Measurements from ENCODE around the gene PTH2.
A peak's percentile ranks its signal among the peaks of the same experiment; 100 is the strongest.

Gene PTH2

DNA sequence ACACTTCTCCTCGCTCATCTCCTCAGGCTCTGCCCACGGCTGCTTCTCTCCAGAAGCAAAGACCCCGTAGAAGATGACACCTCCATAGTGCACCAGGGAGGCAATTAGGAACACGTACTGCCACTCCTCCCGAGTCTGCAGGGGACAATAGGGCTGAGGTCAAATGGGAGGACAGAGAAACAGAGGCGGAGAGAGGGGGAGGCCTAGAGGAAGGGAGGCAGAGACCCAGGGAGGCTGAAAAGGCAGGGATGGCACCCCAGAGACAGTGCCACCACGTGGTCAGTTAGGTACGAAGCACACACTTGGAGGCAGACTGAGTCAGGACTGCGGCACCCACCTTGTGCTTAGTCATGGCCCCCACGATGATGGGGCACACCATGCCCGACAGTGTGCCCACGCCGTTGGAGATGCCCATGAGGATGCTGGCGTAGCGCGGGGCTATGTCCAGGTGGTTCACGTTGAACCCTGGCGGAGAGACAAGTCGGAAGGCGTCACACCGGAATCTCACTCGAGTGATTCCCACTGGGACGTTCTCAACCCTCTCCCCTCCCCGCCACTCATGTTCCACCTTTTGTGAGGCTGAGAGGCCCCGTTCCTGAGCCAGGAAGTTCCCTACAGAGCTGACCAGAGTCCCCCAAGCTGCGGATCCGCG is 7.6 kb upstream of the PTH2 start:
- DNase-seq, result no peak

DNA sequence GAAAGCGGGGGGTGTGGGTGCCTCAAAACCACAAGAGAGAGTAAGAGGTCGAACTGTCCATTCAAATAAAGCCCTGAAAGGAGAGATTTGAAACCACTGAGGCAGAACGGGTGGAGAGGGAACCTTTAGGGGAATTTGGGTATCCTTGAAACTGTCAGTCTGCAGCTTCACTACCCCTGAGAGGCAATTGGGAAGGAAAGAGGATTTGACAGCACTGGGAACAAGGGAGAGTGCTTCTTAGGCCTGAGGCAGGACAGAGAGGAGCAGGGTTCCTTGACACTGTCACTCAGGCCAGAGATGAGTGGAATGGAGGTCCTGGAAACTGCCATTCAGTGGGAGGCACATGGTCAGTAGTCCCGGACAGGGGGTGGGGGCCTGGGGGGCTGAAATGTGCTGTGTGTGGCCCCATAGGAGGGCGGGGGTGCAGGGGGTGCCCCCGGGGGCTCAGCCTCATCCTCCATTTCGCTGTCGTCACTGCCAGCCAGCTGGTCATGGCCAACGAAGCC is 7.0 kb upstream of the PTH2 start:
- no peak for DNase-seq

DNA sequence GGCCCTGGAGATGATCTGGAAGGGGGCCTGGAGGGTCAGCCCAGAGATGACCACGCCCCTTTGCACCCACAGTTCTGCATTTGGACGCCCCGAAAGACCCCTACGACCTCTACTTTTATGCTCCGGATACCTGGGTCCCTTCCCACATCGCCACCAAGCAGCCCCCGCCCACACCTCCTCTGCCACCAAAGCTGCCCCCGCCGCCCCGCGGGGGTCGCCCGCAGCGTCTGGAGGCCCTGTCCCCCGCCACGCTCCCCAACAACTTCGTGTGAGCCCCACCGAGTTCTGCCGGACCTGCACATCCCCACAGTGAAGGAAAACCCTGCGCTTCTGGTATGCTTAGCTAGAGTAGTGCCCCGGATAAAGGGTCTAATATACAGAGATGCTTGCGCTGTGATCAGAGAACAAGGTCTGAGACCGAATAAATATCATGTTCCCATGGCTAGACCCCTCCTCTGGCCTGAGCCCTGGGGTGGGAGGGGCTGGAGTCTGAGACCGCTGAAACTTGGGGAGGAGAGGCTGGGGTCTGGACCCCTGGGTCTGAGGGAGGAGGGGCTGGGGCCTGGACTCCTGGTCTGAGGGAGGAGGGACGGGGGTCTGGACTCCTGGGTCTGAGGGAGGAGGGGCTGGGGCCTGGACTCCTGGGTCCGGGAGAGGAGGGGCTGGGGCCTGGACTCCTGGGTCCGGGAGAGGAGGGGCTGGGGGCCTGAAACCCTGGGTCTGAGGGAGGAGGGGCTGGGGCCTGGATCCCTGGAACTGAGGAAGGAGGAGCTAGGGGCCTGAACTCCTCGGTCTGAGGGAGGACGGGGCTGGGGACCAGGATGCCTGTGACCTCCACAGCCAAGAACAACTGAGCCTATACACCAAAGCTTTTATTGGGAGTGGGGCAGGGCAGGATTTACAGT is 5.6 kb upstream of the PTH2 start:
- no peak for DNase-seq

DNA sequence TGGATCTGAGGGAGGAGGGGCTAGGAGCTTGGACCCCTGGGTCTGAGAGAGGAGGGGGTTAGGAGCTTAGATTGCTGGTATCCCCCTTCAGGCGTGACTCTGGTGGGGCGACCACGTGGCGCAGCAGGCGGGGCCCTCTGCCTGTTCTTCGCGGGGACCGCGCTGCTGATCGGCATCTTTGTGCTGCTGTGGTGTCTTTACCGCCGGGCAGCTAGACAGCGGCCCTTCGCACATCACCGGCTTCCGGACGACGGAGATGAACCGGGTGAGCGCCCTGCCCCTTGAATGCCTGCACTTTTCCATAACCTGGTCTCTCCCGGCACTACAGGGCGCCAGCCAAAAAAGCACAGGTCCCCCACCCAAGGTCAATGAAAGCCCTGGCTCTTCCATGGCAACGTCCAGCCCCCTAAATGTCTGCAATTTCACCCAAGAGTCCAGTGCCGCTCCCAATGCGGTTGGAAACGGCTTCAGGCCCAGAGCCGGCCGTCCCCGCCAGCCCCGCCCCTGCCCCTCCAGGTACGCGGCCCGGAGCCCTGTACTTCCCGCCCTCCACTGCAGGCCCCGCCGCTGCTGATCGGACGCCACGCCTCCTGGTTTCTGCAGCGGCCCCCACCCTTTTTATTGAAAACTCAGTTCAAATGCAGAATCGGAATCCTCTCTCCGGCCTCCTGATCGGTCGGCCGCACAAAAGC is 4.8 kb upstream of the PTH2 start:
- no peak for DNase-seq

DNA sequence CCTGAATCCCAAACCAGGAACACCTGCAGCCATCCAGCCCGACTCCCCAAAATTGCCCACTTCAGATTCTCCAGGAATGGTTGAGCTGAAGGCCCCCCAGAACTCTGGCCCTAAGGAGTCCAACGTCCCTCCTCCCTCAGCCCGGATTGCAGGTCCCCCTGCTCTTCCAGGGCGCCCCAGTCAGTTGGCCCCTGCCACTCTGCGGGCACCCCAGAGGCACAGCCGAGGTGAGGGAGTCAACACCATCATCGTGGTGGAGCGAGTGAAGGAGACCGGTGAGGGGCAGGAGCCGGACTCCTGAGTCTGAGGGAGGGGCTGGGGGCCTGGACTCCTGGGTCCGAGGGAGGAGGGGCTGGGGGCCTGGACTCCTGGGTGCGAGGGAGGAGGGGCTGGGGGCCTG is 4.1 kb upstream of the PTH2 start:
- DNase-seq, result no peak

DNA sequence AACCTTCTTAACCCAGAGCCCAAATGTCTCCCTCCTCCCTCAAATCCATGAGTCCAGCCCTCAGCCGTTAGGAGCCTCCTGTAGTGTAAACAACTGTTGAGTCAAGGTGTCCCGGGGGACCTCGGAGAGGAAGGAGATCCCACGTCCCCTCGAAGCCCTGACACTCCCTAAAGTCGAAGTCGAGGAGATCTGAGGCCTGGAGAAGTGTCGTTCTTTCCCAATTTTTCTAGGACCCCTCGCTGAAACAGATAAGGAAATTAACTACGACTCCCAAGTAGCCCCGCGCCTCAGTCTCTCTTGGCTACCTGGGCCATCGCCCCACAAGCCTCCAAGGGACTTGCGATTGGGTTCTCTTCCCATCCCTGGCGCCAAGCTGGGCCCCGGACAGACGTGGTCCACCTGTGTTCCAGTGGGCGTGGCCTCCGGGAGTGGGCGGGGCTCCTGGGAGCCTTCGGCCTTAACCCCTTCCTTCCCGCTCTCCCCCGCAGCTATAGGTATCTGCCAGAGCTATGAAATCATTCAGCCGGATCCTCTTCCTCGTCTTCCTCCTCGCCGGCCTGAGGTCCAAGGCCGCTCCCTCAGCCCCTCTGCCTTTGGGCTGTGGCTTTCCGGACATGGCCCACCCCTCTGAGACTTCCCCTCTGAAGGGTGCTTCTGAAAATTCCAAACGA is 2.8 kb upstream of the PTH2 start:
- no peak for DNase-seq

DNA sequence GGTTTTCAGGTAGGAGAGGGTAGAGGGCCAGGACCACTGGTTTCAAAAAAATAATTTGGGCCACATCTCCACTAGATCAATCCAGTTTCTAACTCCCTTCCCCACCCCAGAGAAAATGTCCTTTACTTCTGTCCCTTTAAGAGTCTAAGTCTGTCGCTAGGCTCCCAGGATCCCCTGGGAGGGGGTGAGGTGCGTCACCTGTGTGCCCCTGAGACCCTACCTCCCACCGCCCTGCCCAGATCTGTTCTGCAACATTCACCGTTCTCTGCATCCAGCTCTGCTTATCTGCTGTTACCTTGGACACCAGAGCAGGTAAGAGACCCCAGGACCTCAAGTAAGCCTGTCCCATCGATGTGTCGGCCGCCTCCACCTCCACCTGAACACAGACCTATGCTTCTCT is 1.9 kb upstream of the PTH2 start, which contains the start of gene GFY:
GFY (plus strand) TSS at position 211 of the 400 bp plus-strand sequence. CDS start 1,043 bp downstream, outside the sequence.
- no peak for DNase-seq

DNA sequence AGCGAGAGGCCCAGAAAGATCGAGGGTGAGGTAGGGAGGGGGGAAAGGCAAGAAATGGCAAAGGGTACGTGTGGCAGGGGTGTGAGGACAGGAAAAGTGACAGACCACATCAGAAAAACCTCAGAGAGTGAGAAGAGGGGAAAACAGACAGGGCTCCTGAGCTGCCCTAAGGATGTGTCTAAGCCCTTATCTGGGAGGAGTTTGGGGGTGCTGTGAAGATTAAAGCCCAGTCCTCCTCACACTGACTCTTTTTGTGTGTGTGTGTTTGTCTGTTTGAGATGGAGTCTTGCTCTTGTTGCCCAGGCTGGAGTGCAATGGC is 703 bp upstream of the PTH2 start:
- no peak for DNase-seq

DNA sequence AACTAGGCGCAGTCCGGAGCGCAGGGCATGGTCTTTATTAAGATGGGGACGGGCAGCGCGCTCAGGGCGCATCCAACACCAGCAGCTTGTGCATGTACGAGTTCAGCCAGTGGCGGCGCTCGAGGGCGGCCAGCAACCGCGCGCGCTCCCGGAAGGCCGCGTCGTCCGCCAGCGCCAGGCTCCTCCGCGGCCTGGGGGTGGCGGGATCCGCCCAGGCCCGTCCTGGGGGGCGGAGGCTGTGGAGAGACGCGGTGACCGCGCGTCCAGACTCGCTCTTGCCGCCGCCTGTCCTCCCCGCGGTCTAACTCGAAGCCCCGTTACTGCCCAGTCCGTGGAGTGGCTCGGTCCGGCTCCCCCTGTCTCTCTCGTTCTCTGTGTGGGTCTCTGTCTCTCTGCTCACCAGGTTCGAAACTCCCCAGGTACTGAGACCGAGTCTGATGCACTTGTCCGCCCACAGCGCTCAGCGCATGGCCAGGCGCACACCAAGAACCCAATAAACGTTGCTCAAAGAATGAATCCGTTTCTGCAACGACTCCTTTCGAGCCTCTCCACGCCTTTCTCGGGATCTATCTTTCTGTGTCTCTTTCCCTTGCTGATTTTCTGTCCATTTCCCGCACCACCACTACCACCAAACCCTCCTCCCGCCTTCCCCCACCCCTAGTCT is 702 bp downstream of the PTH2 start:
- DNase-seq, result no peak

DNA sequence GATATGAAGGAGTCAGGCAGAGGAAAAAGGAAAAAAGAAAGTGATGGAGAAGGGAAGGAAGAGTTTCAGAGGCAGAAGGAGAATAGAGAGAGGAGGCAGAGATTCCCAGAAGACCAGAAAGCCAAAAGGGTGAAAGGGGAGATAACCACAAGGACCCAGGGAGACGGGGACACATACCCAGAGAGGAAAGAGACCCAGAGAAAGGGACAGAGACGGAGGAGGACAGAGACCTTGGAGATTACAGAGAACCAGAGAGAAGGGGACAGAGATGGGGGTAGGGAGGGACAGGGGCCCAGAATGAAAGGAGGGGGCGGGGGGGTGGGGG is 1.4 kb downstream of the PTH2 start:
- no peak for DNase-seq

DNA sequence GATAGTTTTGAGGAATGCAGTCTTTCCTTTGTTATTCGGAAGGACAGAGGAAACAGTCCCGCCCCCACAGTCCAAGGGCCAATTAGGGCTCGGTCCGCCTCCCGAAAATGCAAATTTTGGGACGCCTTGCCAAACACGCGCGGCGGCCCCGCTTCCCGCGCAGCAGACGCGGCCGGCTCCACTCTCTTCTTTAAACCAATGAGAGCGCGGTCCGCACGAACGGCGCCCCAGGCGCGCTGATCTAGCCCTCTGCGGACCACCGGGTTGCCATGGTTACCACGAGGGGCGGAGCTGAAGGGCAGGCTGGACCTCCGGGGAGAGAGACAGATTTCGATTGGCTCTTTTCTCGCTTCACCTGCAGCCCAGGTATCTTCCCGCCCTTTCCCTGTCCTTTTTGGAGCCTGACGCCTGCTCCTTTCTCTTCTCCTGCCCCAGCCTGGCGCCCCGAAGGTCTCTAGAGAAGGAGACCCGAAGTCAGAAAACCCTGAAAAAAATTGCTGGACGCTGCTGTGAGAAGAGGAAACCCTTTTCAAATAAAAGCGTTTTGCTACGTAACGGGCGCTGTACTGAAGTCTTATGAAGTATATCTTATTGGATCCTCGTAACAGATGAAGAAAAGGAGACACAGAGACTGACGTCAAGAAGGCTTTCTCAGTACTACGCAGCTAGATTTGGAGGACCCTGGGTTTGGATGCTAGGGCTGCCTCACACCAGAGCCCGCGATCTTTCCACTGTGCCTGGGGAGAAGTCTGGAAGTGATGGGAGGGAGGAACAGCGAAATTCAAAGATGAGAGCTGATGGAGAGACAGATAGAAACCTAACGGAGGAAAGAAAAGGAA is 2.0 kb downstream of the PTH2 start:
- DNase-seq, result no peak

DNA sequence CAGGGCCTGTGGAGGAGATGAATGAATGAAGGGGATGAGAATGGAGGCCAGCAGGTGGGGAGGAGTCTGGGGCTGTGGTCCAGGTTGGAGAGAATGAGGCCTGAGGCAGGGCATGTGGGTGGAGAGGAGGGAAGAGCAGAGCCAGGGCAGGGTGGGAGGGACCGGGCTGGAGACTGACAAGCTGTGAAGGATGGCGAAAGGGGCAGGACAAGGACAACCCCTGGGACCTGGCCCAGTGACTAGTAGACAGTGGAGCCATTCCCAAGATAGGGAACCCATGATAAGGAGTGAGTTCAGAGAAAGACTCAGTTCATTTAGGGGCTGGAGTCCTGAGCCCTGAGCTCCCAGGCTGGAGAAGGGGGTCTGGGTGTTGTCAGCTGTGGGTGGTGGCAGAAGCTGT is 3.0 kb downstream of the PTH2 start:
- DNase-seq, result no peak

DNA sequence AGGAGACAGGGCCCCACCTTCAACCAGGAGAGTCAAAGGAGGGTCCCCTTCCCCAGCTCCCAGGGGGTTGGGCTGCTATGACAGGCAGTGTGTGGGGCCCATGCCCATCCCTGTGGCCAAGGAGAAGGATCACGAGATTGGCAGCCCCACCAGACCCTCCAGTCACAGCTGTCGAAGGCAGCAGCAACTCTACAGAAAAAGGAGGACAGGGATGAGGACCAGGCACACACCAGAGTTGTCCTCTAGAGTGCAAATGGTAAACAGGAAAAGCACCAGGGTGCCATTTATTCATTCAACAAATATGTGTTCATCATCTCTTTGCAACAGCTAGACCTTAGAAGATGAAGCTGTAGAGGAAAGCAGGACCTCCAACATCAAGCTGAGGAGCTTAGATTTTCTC is 4.1 kb downstream of the PTH2 start:
- DNase-seq, result no peak

DNA sequence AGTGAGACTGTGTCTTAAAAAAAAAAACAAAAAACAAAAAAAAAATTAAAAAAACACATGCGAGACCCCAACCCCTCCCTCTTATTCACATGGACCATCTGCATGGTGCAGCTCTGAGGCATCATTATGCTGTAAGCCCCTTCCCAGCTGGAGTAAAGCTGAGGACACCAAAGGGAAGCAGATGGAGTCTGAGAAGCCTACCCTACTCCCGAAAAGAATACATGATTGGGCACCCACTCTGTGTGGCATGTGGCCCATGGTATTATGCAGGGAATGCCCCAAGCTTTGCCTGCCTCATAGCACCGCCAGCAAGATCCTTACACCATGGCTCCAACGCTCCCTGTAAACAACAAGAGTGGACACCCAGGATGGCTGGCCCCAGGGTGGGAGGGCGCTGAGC is 4.7 kb downstream of the PTH2 start:
- no peak for DNase-seq

DNA sequence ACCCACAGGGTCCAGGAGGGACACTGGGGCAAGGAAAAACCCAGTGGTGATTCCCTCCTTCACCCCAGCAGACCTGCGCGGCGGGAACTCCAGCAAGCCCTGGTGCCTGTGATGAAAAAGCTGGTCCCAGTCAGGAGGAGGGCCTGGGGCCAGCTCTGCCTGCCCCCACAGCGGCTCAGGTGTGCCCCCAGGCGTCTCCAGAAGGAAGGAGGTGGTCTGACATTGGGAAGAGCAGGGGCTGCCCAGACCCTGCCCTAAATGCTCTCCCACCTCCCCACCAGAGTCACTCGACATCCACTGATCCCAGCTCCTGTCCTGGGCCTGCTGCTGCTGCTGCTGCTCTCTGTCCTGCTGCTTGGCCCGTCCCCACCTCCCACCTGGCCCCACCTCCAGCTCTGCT is 6.2 kb downstream of the PTH2 start:
- no peak for DNase-seq

DNA sequence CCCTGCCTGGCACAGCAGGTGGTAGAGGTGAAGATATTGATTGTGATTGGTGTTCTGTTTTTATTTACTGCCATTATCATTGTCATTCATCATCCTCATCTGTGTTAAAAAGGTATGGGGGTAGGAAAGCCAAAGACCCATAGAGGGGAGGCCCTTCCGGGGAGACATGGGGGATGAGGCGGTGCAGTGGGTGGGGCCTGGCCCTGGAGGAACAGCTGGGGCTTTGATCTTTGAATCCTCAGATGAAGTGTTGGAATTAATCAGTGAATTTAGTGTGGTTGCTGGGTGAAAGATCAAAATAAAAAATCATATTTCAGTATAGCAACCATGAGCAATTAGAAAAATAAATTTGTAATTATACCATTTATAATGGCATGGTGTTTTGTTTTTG is 7.4 kb downstream of the PTH2 start:
- DNase-seq, result no peak

DNA sequence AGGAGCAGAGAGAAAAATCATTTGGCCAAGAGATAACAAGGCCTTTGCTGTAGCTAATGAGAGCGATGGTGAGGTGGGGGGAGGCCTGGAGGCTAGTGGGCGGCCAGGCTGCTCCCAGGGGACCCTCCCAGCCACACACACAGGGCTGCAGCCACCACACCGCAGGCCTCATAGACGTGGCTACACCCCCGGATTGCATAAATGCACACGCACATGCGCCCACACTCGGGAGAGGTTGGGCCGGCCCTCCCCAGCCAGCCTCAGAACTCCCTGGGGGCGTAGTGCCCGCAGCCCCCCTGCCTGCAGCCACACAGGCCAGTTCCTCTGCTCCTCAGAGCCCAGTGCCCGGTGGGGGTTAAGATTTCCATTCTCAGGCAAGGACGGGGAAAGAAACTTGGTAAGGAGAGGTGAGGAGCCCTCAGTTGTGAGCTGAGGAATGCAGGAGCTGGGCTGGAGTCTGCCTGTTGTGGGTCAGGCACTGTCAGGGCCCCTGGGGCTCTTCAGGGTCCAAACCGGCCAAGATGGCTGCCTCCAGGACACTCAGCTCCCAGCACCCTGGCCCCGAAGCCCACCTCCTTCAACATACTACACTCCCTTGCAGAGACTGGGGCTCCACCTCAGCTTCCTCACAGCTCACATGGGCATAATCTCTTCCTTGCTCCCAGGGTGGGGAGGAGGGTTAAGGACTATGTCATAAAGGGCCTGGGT is 8.0 kb downstream of the PTH2 start:
- DNase-seq, result no peak

DNA sequence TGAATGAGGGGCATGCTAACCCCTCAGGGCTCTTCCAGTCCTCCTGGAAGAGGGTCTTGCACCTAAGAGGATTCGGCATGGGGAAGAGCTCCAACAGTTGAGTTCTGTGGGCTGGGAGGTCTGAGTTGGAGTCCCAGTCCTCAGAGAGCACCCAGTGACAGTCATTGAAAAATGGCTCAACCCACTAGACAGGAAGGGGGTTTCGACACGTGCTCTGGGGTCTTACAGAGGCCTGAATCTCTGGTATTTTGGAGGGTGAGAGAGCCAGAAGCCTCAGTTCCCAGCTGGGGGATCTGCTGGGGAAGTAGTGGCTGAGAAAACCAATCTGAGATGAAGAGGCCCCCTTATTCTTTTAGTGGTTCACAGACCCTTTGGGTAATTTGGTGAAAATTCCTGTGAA is 9.0 kb downstream of the PTH2 start:
- DNase-seq, result no peak

DNA sequence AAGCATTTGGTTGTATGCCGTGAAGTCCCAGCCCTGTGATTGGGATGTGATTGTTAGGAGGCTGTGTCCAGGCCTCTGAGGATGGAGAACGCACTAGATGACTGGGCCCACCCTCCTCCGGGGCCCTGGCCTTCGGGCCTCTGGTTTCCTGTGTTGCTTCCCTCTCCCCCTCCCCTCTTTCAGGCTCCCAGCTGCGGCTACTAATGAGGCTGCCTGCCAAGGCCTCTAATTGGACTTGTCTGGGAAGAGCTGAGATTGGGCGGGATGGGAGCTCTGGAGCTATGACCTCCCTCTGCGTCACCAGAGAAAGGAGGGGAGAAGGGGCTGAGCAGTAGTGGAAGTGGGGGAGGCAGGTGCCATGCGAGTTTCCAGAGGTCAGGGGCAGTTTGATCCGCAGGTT is 9.9 kb downstream of the PTH2 start:
- peak; percentile 71 for DNase-seq

DNA sequence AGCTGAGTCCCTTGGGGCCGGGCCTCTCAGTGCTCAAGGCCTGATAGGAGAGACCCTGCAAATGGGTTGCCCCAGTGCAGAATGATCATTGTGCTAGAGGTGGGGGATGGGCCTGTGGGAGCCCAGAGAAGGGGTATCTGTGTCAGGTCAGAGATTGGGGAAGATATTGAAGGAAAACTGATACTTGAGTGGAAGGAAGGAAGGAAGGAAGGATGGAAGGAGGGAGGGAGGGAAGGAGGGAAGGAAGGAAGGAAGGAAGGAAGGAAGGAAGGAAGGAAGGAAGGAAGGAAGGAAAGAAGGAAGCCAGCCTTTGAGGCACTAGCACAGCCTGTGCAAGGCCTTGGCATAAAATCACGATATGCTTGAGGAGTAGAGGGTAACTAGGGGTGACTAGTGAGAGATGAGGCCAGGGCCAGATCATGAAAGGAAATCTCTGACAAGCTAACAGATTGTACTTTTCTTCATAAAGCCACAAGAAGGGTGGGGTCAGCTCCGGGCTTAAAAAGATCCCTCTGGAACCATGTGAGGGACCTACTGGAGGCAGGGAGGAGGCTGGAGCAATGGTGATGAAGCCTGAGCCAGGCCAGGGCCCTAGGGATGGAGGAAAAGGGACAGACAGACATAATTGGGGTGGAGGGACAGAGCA is 11.4 kb downstream of the PTH2 start:
- no peak for DNase-seq
